Ovary (tissue), 3 donors: ENCODE measurements around the gene LMOD2.

Experiments
- EP300 ChIP-seq: sonication (generic); formaldehyde crosslinking; IDR thresholded peaks from one replicate; pipeline ENCODE4 v1.6.1; 2017; ENCODE audit warnings: antibody characterized with exemption
- POLR2A ChIP-seq: fragments of 450-650 bp; IDR thresholded peaks from one replicate; pipeline ENCODE4 v1.6.1; 2017; ENCODE audit warnings: antibody characterized with exemption, mild to moderate bottlenecking, moderate library complexity
- TF ChIP-seq, protein P1 (sequence below), 3 donors: fragments of 450-650 bp in 2 of 3; fragments of 200-600 bp in 1 of 3; IDR thresholded peaks; one replicate each; pipeline versions ENCODE4 v1.5.1 to v1.8.0; 2016 to 2022; ENCODE audit warnings: antibody characterized with exemption in 3 of 3, mild to moderate bottlenecking in 1 of 3
- donor health status: DM: no; HTN: no; CAD: no.

GRCh38 chr7:123687161-123687560 lies 31.5 kb downstream of the LMOD2 start:
- TF ChIP-seq, protein P1, sequence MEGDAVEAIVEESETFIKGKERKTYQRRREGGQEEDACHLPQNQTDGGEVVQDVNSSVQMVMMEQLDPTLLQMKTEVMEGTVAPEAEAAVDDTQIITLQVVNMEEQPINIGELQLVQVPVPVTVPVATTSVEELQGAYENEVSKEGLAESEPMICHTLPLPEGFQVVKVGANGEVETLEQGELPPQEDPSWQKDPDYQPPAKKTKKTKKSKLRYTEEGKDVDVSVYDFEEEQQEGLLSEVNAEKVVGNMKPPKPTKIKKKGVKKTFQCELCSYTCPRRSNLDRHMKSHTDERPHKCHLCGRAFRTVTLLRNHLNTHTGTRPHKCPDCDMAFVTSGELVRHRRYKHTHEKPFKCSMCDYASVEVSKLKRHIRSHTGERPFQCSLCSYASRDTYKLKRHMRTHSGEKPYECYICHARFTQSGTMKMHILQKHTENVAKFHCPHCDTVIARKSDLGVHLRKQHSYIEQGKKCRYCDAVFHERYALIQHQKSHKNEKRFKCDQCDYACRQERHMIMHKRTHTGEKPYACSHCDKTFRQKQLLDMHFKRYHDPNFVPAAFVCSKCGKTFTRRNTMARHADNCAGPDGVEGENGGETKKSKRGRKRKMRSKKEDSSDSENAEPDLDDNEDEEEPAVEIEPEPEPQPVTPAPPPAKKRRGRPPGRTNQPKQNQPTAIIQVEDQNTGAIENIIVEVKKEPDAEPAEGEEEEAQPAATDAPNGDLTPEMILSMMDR (IDR thresholded peaks at IDR 0.05) = no peak
- no peak for TF ChIP-seq POLR2A
- TF ChIP-seq EP300 = no peak
